Ishikawa (cell line): Measurements from ENCODE around the gene EIF3A.

ENCODE experiments used
- CEBPB ChIP-seq: IDR thresholded peaks from 2 replicates; pipeline ENCODE4 v1.6.1; 2012
- CREB1 ChIP-seq: IDR thresholded peaks from 2 replicates; pipeline ENCODE4 v1.6.1; 2012; ENCODE audit warnings: low read depth
- EGR1 ChIP-seq: IDR thresholded peaks from 2 replicates; pipeline ENCODE4 v1.6.1; 2012
- EP300 ChIP-seq: IDR thresholded peaks from 2 replicates; pipeline ENCODE4 v1.6.1; 2012; ENCODE audit warnings: borderline replicate concordance
- FOXM1 ChIP-seq: IDR thresholded peaks from 2 replicates; pipeline ENCODE4 v1.6.1; 2012; ENCODE audit warnings: low read depth, borderline replicate concordance
- MAX ChIP-seq: IDR thresholded peaks from 2 replicates; pipeline ENCODE4 v1.6.1; 2012
- NFIC ChIP-seq: IDR thresholded peaks from 2 replicates; pipeline ENCODE4 v1.6.1; 2012
- RAD21 ChIP-seq: IDR thresholded peaks from 2 replicates; pipeline ENCODE4 v1.6.1; 2012; ENCODE audit warnings: low read depth
- REST ChIP-seq: IDR thresholded peaks from 2 replicates; pipeline ENCODE4 v1.6.1; 2012; ENCODE audit warnings: low read depth, mild to moderate bottlenecking
- TAF1 ChIP-seq: IDR thresholded peaks from 2 replicates; pipeline ENCODE4 v1.6.1; 2012; ENCODE audit warnings: low read depth, mild to moderate bottlenecking
- TCF12 ChIP-seq: IDR thresholded peaks from 2 replicates; pipeline ENCODE4 v1.6.1; 2012; ENCODE audit warnings: low read depth
- TEAD4 ChIP-seq: IDR thresholded peaks from 2 replicates; pipeline ENCODE4 v1.6.1; 2012
- USF1 ChIP-seq: IDR thresholded peaks from 2 replicates; pipeline ENCODE4 v1.6.1; 2012
- YY1 ChIP-seq: IDR thresholded peaks from 2 replicates; pipeline ENCODE4 v1.6.1; 2012; ENCODE audit warnings: low read depth
- ZBTB7A ChIP-seq: IDR thresholded peaks from 2 replicates; pipeline ENCODE4 v1.6.1; 2012; ENCODE audit warnings: low read depth

Gene EIF3A

GRCh38 chr10:119116326-119116951 lies 35.8 kb upstream of the EIF3A start:
- TF ChIP-seq TCF12, result no peak
- TF ChIP-seq CREB1, result no peak
- no peak for TF ChIP-seq USF1
- TF ChIP-seq FOXM1, result no peak
- TF ChIP-seq EGR1, result no peak
- no peak for TF ChIP-seq CEBPB
- TF ChIP-seq EP300, result no peak
- no peak for TF ChIP-seq YY1
- TF ChIP-seq REST, result no peak

- no peak for TF ChIP-seq MAX
- no peak for TF ChIP-seq YY1
- no peak for TF ChIP-seq REST
- no peak for TF ChIP-seq CEBPB
- no peak for TF ChIP-seq FOXM1
- no peak for TF ChIP-seq EP300
- TF ChIP-seq TEAD4, result no peak
- TF ChIP-seq EGR1, result no peak
- TF ChIP-seq USF1, result no peak
- no peak for TF ChIP-seq RAD21
- no peak for TF ChIP-seq ZBTB7A
These were observed 35.3 kb upstream of the EIF3A start for GRCh38 chr10:119115926-119116325.

- TF ChIP-seq RAD21 (no peak), EP300 (no peak)
These were observed 33.4 kb upstream of the EIF3A start for GRCh38 chr10:119113751-119114732.

- no peak for TF ChIP-seq EP300
- TF ChIP-seq TCF12, result no peak
- TF ChIP-seq TAF1, result no peak
- no peak for TF ChIP-seq RAD21
- TF ChIP-seq CEBPB, result no peak
- no peak for TF ChIP-seq TEAD4
- TF ChIP-seq YY1, result no peak
- no peak for TF ChIP-seq EGR1
- no peak for TF ChIP-seq MAX
- TF ChIP-seq ZBTB7A, result no peak
- no peak for TF ChIP-seq CREB1
- TF ChIP-seq USF1, result no peak
- TF ChIP-seq NFIC, result no peak
- TF ChIP-seq REST, result no peak
- TF ChIP-seq FOXM1, result no peak
These were observed 31.4 kb upstream of the EIF3A start for GRCh38 chr10:119112056-119112455.
